Smooth muscle cell (in vitro differentiated cells): ENCODE data around the gene SLC38A10. TPM values are rescaled to one million over a fixed set of nuclear protein-coding genes. Genes with fewer than 3 reads are reported as not detected.

Source experiments
- DNase-seq: peaks from one replicate; lab custom pipeline; 2025; ENCODE audit not compliant: unreplicated experiment; lab: John Stamatoyannopoulos, UW
- H2AFZ ChIP-seq: fragments of 200-600 bp; sonication (generic); 2 replicates; pipeline ENCODE4 v1.6.0; 2016; ENCODE audit warnings: antibody characterized with exemption, low read depth, mild to moderate bottlenecking
- H3F3A ChIP-seq: fragments of 200-600 bp; sonication (generic); 2 replicates; pipeline ENCODE4 v1.6.0; 2017; ENCODE audit warnings: antibody characterized with exemption, low read depth
- H3K27ac ChIP-seq: fragments of 200-600 bp; sonication (generic); 2 replicates; pipeline ENCODE4 v1.5.1; 2016; ENCODE audit warnings: low read depth, mild to moderate bottlenecking
- H3K27me3 ChIP-seq: fragments of 200-600 bp; sonication (generic); 2 replicates; pipeline ENCODE4 v1.6.1; 2016; ENCODE audit warnings: low read depth, mild to moderate bottlenecking
- H3K36me3 ChIP-seq: fragments of 200-600 bp; sonication (generic); 2 replicates; pipeline ENCODE4 v1.5.1; 2016; ENCODE audit warnings: low read depth
- H3K4me1 ChIP-seq: fragments of 200-600 bp; sonication (generic); 2 replicates; pipeline ENCODE4 v1.5.1; 2016; ENCODE audit warnings: low read depth
- H3K4me2 ChIP-seq: fragments of 200-600 bp; sonication (generic); 2 replicates; pipeline ENCODE4 v1.6.0; 2016; ENCODE audit warnings: mild to moderate bottlenecking
- H3K4me3 ChIP-seq: fragments of 200-600 bp; sonication (generic); 2 replicates; pipeline ENCODE4 v1.5.1; 2016; ENCODE audit warnings: mild to moderate bottlenecking
- H3K79me2 ChIP-seq: fragments of 200-600 bp; sonication (generic); 2 replicates; pipeline ENCODE4 v1.6.0; 2016; ENCODE audit warnings: low read depth, mild to moderate bottlenecking
- H3K9ac ChIP-seq: fragments of 200-600 bp; sonication (generic); 2 replicates; pipeline ENCODE4 v1.6.0; 2016; ENCODE audit warnings: low read depth
- H3K9me3 ChIP-seq: fragments of 200-600 bp; sonication (generic); replicated peaks from 2 replicates; pipeline ENCODE4 v1.5.1; 2016; ENCODE audit warnings: low read depth
- H4K20me1 ChIP-seq: fragments of 200-600 bp; sonication (generic); 2 replicates; pipeline ENCODE4 v1.6.0; 2016; ENCODE audit warnings: low read depth
- CTCF ChIP-seq: fragments of 200-600 bp; sonication (generic); IDR thresholded peaks from 2 replicates; pipeline ENCODE4 v1.5.1; 2017; ENCODE audit warnings: borderline replicate concordance, mild to moderate bottlenecking, antibody characterized with exemption; ENCODE audit not compliant: insufficient read depth, poor library complexity, severe bottlenecking
- WGBS: methylation state at CpG from one replicate; pipeline ENCODE4 v1.1.7; 2016; ENCODE audit warnings: low lambda C conversion rate; 5-methylcytosine and 5-hydroxymethylcytosine counted together
- polyA plus RNA-seq: library from polyadenylated mRNA; unstranded; fragments of >200 nt; fragmentation: Nextera tagmentation; extraction: Ambion mirVana; gene quantifications from 2 replicates; pipeline ENCODE4 v1.2.1, GENCODE V29; 2016
- total RNA-seq: library from RNA; depleted of rRNA; stranded (reverse); fragments of >200 nt; gene quantifications from 2 replicates; pipeline ENCODE4 v1.2.3, GENCODE V29; 2014

Gene SLC38A10
- total and polyA plus RNA-seq, 2 experiments from 2014 or later = 61.6 to 97.1 TPM

- H3F3A ChIP-seq = peaks cover 11% of the 10 kb centered on the region
- no peak overlapping the region for H3K9ac ChIP-seq
- 73% methylated on average over 16 of the region's 17 CpGs for WGBS
- H4K20me1 ChIP-seq = peaks cover 40% of the 10 kb centered on the region
- no peak for DNase-seq
- H3K4me2 ChIP-seq = peak overlapping the region; percentile 100
- H3K36me3 ChIP-seq = no peaks in the 10 kb centered on the region
- H3K27me3 ChIP-seq = no peaks in the 10 kb centered on the region
- no peak for TF ChIP-seq CTCF
- H3K4me1 ChIP-seq = peaks cover 42% of the 10 kb centered on the region
- H3K4me3 ChIP-seq = no peak overlapping the region
- no peak overlapping the region for H2AFZ ChIP-seq
- H3K27ac ChIP-seq = peak overlapping the region; percentile 57
- H3K79me2 ChIP-seq = peaks cover 69% of the 10 kb centered on the region
- H3K9me3 ChIP-seq = no peaks in the 10 kb centered on the region
Measured at GRCh38 chr17:81338274-81339190, 43.4 kb upstream of the SLC38A10 start.

- H3K27ac ChIP-seq = no peak overlapping the region
- H3K4me3 ChIP-seq = no peak overlapping the region
- H2AFZ ChIP-seq = no peak overlapping the region
- no peak overlapping the region for H3K9ac ChIP-seq
- H4K20me1 ChIP-seq = peaks cover 30% of the 10 kb centered on the region
- DNase-seq = no peak
- H3K27me3 ChIP-seq = no peaks in the 10 kb centered on the region
- H3K9me3 ChIP-seq = no peaks in the 10 kb centered on the region
- WGBS = 60% methylated on average over 14 of the region's 14 CpGs
- no peaks in the 10 kb centered on the region for H3K36me3 ChIP-seq
- no peak for TF ChIP-seq CTCF
- peaks cover 11% of the 10 kb centered on the region for H3F3A ChIP-seq
- peaks cover 37% of the 10 kb centered on the region for H3K4me1 ChIP-seq
- H3K4me2 ChIP-seq = no peak overlapping the region
- H3K79me2 ChIP-seq = peaks cover 58% of the 10 kb centered on the region
Measured at GRCh38 chr17:81337476-81337879, 42.4 kb upstream of the SLC38A10 start.

GRCh38 chr17:81336930-81337325 lies 41.8 kb upstream of the SLC38A10 start:
- H3K27ac ChIP-seq = no peak overlapping the region

More at GRCh38 chr17:81336930-81337325, 41.8 kb upstream of the SLC38A10 start:
- peaks cover 32% of the 10 kb centered on the region for H3K4me1 ChIP-seq
- DNase-seq = no peak
- peaks cover 24% of the 10 kb centered on the region for H4K20me1 ChIP-seq
- H3K27me3 ChIP-seq = no peaks in the 10 kb centered on the region
- no peak overlapping the region for H3K9ac ChIP-seq
- 90% methylated on average over 8 of the region's 8 CpGs for WGBS
- no peaks in the 10 kb centered on the region for H3K9me3 ChIP-seq
- H3K4me2 ChIP-seq = no peak overlapping the region
- H3K36me3 ChIP-seq = no peaks in the 10 kb centered on the region
- H3K79me2 ChIP-seq = peaks cover 53% of the 10 kb centered on the region
- no peak overlapping the region for H2AFZ ChIP-seq
- H3K4me3 ChIP-seq = no peak overlapping the region
- peaks cover 11% of the 10 kb centered on the region for H3F3A ChIP-seq
- TF ChIP-seq CTCF = no peak
